Measurements from ENCODE around the gene ESPNL.
"Not testable (repeated sequence)": the region's sequence is repeated elsewhere in the genome, so short reads cannot be mapped to it uniquely, and the experiment has no call there.

The ESPNL gene

DNA sequence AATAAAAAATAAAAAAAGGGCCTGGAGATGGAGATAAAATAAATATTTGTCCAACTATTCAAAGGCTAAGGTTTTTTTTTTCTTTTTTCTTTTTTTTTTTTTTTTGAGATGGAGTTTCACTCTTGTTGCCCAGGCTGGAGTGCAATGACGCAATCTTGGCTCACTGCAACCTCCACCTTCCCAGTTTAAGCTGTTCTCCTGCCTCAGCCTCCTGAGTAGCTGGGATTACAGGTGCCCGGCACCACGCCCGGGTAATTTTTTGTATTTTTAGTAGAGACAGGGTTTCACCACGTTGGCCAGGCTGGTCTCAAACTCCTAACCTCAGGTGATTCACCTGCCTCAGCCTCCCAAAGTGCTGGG lies 70.9 kb downstream of the ESPNL start:
- not testable (repeated sequence) for DNase-seq (ENCODE audit: low spot score)

GRCh38 chr2:238171575-238172187 lies 71.5 kb downstream of the ESPNL start:
- DNase-seq (ENCODE audit: low spot score) = no peak

GRCh38 chr2:238172439-238172838 lies 72.3 kb downstream of the ESPNL start:
- no peak for DNase-seq (ENCODE audit: low spot score)

GRCh38 chr2:238173692-238174091 lies 73.6 kb downstream of the ESPNL start:
- no peak for DNase-seq (ENCODE audit: low spot score)

DNA sequence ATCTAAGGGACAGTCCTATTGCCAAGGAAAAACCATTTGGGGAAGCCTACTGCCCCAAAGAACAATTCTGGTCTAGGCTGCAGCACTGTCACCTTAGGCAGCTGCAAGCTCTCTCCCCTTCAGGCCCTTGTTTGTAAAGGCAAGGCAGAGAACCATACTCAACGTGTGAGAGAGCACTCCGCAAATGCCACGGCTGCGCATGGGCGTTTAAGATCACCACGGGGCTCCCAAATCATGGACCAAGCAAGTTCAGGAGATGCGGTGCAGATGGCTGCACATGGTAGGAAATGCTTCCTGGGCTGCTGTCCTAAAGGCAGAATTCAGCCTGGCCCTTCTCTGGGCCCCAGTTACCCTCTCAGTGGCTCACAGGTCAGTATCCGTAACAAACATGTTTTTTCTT lies 74.2 kb downstream of the ESPNL start:
- DNase-seq (ENCODE audit: low spot score) = no peak

- DNase-seq (ENCODE audit: low spot score) = no peak
Observed at GRCh38 chr2:238174701-238175100, 74.6 kb downstream of the ESPNL start.

DNA sequence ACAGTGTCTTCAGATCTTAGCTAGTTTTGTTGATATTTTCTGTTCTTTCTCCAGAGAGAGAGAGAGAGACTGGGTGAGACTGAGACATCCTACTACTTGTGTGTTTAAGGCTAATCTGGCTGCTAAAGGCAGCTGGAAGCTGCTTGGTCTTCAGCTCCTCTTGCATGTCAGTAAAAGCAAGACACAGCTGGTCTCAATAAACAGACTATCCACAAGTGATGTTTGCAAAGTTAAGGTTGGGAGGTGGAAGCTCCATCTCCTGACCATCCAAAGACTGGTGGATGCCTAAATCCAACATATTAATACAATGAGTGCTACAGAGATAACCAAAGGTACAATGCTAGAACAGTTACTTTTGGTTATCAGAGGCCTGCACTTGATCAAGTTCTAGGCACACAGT lies 76.5 kb downstream of the ESPNL start:
- DNase-seq (ENCODE audit: low spot score) = no peak

DNA sequence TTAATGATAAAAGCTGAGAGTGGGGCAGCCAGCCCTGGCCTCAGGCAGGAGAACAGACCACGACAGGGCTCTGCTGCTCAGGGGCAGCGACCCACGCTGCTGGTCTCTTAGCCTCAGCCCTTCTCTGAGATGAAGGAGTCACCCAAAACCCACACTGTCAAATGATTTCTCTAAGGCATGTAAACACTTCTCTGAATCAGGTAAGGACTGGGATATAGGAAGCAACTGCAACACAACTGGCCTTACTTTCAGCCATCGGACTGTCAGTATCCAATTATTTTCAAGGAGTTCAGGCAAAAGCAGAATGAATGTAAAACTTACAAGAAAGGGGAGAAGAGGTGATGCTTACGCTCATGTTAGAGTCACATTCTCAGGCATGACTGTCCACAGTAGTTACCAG lies 80.4 kb downstream of the ESPNL start:
- no peak for DNase-seq (ENCODE audit: low spot score)

DNA sequence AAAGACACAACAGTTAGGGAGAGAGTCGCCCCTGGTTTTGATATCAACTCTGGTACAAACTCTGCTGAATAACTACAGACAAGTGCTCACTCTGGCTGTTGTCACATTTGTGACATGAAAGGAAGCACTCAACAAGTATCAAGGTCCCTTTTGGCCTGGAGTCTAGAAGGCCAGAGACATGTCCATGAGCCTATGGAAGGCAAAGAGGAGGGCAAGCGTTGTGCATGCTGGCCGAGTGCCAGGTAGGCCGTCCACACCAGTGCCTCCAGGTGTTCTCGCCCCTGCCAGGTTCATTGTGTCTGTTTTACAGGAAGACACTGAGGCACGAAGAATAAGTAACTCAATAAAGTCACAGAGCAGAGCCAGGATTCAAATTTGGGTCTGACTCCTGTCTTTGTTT lies 82.2 kb downstream of the ESPNL start:
- DNase-seq (ENCODE audit: low spot score) = no peak
